CD4-positive, alpha-beta T cell (primary cell): ENCODE results near the gene CSF1R. TPM values are rescaled to one million over a fixed set of nuclear protein-coding genes. Genes with fewer than 3 reads are reported as not detected.

Experiments used
- ATAC-seq: fragments of 200-7000 bp; cut with Tn5 transposase; one replicate; pipeline ENCODE4 v1.10.0; 2022; ENCODE audit warnings: mild to moderate bottlenecking; ENCODE audit not compliant: poor library complexity
- CTCF ChIA-PET: fragments of 350-600 bp; sonication (Branson Sonifier 250); formaldehyde crosslinking; loops from one replicate; lab custom pipeline; 2021; ENCODE audit warnings: antibody characterized with exemption, inconsistent platforms; lab: Charles Lee
- POLR2A ChIA-PET: fragments of 350-600 bp; sonication (Branson Sonifier 250); formaldehyde crosslinking; loops from one replicate; lab custom pipeline; 2021; ENCODE audit warnings: antibody characterized with exemption, inconsistent platforms; lab: Charles Lee
- DNase-seq, 14 experiments: peaks; one replicate each; pipeline ENCODE4 v3.0.0-alpha.2; 2013 to 2020; ENCODE audit warnings: mixed read lengths in 2 of 14
- H3K27ac ChIP-seq, 2 donors: one replicate each; pipeline versions ENCODE4 v1.5.1 to v1.7.0; 2013; ENCODE audit warnings: low read length in 2 of 2, low read depth in 1 of 2, mild to moderate bottlenecking in 1 of 2
- H3K27me3 ChIP-seq, 2 experiments: 1 replicate in 1 of 2; 2 replicates in 1 of 2; pipeline versions ENCODE4 v1.6.1 to v1.7.0; 2013; ENCODE audit warnings: low read length in 2 of 2, control low read depth in 1 of 2, mild to moderate bottlenecking in 1 of 2, moderate library complexity in 1 of 2; ENCODE audit not compliant: insufficient read depth in 2 of 2, control insufficient read depth in 1 of 2
- H3K36me3 ChIP-seq: one replicate; pipeline ENCODE4 v1.6.1; 2013; ENCODE audit warnings: low read length, control low read depth; ENCODE audit not compliant: insufficient read depth
- H3K4me1 ChIP-seq: one replicate; pipeline ENCODE4 v1.6.1; 2013; ENCODE audit warnings: low read length, control low read depth; ENCODE audit not compliant: insufficient read depth
- H3K4me3 ChIP-seq: one replicate; pipeline ENCODE4 v1.5.1; 2013; ENCODE audit warnings: mild to moderate bottlenecking, low read length, moderate library complexity
- H3K9me3 ChIP-seq, 2 experiments: 1 replicate in 1 of 2; 2 replicates in 1 of 2; pipeline versions ENCODE4 v1.6.1 to v1.7.0; 2013; ENCODE audit warnings: low read length in 2 of 2, mild to moderate bottlenecking in 2 of 2, control low read depth in 1 of 2, moderate library complexity in 1 of 2; ENCODE audit not compliant: control insufficient read depth in 1 of 2, insufficient read depth in 1 of 2
- H3K27ac Mint-ChIP-seq: one replicate; pipeline ENCODE4 v1.8.0; 2020; ENCODE audit warnings: mixed read lengths
- H3K27me3 Mint-ChIP-seq: one replicate; pipeline ENCODE4 v1.8.0; 2021; ENCODE audit warnings: mixed read lengths
- H3K36me3 Mint-ChIP-seq: one replicate; pipeline ENCODE4 v1.8.0; 2021; ENCODE audit warnings: low read depth, mixed read lengths
- H3K4me1 Mint-ChIP-seq: one replicate; pipeline ENCODE4 v1.8.0; 2021; ENCODE audit warnings: low read depth, mixed read lengths
- H3K4me3 Mint-ChIP-seq: one replicate; pipeline ENCODE4 v1.8.0; 2020; ENCODE audit warnings: mild to moderate bottlenecking, mixed read lengths
- H3K9me3 Mint-ChIP-seq: one replicate; pipeline ENCODE4 v1.8.0; 2020; ENCODE audit warnings: mixed read lengths
- intact Hi-C, 2 experiments: fragments of 100-400 bp; cut with DNase I in 1 of 2; cut with micrococcal nuclease in 1 of 2; formaldehyde crosslinking; loops; one replicate each; pipeline versions ENCODE4 v1.15.1 to v1.9.0; 2023 to 2025; cut with DNase I, micrococcal nuclease
- total RNA-seq, 174 experiments: library from RNA in 2 of 174; stranded (reverse) in 2 of 174; gene quantifications; one replicate each; pipeline ENCODE4 v1.2.3 and lab custom pipeline; 2021 to 2026
- TF ChIP-seq, protein P1 (sequence below): fragments of 200-600 bp; IDR thresholded peaks from one replicate; pipeline ENCODE4 v1.8.0; 2022; ENCODE audit warnings: antibody characterized with exemption, mild to moderate bottlenecking

CSF1R gene
- total RNA-seq, 2 experiments from 2014 or later = 0.45 to 0.52 TPM

DNA sequence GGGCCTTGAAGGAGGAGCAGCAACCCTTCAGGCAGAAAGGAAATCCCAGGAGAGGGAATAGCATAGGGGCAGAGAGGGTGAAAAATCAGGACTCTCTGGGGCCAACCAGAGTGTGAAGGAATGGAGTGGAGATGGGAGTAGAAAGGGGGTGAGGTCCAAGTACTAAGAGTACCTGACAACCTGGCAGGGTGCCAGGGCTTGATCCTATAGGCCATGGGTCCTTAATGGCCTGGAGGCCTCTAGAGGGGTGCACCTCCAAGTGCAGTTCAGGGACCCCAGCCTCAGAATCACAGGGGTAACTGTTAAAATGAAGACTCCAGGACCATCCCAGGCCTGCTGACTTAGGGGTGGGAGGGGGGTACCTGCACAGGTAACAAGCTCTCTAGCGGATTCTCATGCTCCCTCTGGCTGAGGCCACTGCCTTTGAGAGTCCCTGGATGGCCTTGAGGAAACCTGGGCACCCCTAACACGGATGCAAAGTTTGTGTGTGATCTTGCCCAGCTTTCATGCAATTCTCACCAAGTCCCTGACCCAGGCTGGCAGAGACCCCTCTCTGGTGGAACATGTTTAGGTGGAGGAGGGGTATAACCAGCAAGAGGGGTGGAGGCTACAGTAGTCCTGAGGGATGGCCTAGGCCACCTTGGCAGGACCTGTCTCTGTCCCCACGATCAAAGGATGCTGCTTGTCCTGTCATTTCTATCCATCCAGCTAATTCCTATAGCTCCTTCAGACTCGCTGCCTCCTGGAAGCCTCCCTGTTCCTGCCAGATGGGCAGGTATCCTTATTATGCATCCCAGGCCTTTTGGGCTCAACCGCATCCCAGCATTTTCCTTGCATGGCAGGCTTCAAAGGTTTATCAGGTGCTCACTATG lies 17.6 kb upstream of the CSF1R start:
- Histone ChIP-seq H3K27me3 (no peaks in the 10 kb centered on the region), H3K4me1 (no peaks in the 10 kb centered on the region), H3K36me3 (no peaks in the 10 kb centered on the region), H3K4me3 (no peak overlapping the region), H3K9me3 (no peaks in the 10 kb centered on the region), H3K27ac (no peak overlapping the region)
- Mint-ChIP-seq H3K4me3 (no peak overlapping the region), H3K27me3 (no peaks in the 10 kb centered on the region), H3K4me1 (no peaks in the 10 kb centered on the region), H3K27ac (no peak overlapping the region), H3K36me3 (no peaks in the 10 kb centered on the region), H3K9me3 (no peaks in the 10 kb centered on the region)
- ATAC-seq (no peak), DNase-seq (no peak)
- TF ChIP-seq, protein P1, sequence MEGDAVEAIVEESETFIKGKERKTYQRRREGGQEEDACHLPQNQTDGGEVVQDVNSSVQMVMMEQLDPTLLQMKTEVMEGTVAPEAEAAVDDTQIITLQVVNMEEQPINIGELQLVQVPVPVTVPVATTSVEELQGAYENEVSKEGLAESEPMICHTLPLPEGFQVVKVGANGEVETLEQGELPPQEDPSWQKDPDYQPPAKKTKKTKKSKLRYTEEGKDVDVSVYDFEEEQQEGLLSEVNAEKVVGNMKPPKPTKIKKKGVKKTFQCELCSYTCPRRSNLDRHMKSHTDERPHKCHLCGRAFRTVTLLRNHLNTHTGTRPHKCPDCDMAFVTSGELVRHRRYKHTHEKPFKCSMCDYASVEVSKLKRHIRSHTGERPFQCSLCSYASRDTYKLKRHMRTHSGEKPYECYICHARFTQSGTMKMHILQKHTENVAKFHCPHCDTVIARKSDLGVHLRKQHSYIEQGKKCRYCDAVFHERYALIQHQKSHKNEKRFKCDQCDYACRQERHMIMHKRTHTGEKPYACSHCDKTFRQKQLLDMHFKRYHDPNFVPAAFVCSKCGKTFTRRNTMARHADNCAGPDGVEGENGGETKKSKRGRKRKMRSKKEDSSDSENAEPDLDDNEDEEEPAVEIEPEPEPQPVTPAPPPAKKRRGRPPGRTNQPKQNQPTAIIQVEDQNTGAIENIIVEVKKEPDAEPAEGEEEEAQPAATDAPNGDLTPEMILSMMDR = no peak
- ChIA-PET POLR2A (no interaction called here), CTCF (no interaction called here)
- intact Hi-C loops = no loop called here

DNA sequence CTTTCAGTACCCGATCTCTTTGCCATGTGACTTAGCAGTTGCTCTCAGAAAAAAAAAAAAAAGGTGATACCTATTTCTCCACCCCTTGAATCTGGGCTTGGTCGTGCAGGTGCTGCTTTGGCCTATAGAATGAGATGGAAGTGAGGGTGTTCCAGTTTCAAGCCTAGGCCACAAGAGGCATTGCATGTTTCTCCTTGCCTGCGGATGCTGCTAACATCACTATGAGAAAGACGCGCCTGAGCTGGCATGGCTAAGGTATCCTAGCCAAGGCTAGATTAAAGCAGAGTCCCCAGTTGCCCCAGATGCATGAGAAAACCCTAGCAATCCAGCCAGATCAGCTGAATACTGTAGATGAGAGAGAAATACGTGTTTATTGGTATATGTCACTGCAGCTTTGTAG lies 14.7 kb upstream of the CSF1R start:
- ATAC-seq = no peak
- Mint-ChIP-seq H3K4me3 (no peak overlapping the region), H3K4me1 (no peaks in the 10 kb centered on the region), H3K27me3 (no peaks in the 10 kb centered on the region), H3K36me3 (no peaks in the 10 kb centered on the region), H3K27ac (no peak overlapping the region), H3K9me3 (no peaks in the 10 kb centered on the region)
- ChIA-PET POLR2A (no interaction called here), CTCF (no interaction called here)
- no peak for DNase-seq
- TF ChIP-seq, protein P1 = no peak
- Histone ChIP-seq H3K9me3 (no peaks in the 10 kb centered on the region), H3K27me3 (no peaks in the 10 kb centered on the region), H3K4me1 (no peaks in the 10 kb centered on the region), H3K36me3 (no peaks in the 10 kb centered on the region), H3K27ac (no peak overlapping the region), H3K4me3 (no peak overlapping the region)
- intact Hi-C loops = no loop called here

DNA sequence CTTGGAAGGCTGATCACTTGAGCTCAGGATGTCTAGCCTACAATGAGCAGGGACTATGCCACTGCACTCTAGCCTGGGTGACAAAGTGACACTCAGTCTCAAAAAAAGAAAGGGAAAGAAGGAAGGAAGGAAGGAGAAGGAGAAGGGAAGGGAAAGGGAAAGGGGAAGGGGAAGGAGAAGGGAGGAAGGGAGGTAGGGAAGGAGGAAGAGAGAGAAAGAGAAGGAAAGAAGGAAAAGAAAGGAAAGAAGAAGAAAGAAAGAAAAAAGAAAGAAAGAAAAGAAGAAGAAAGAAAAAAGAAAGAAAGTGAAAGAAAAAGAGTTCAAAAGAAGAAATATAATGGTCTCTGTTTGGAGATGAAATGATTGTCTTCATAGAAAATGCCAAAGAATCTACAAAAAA lies 10.8 kb upstream of the CSF1R start:
- Mint-ChIP-seq H3K27me3 (peaks cover 16% of the 10 kb centered on the region), H3K4me1 (no peaks in the 10 kb centered on the region), H3K36me3 (no peaks in the 10 kb centered on the region), H3K4me3 (no peak overlapping the region), H3K9me3 (no peaks in the 10 kb centered on the region), H3K27ac (no peak overlapping the region)
- CTCF ChIA-PET = no interaction called here
- no peaks in the 10 kb centered on the region for H3K9me3 ChIP-seq
- H3K27ac ChIP-seq = no peak overlapping the region
- POLR2A ChIA-PET = no interaction called here
- no peaks in the 10 kb centered on the region for H3K36me3 ChIP-seq
- no peak overlapping the region for H3K4me3 ChIP-seq
- no peak for DNase-seq
- TF ChIP-seq, protein P1 = no peak
- intact Hi-C loops = no loop called here
- no peak for ATAC-seq
- no peaks in the 10 kb centered on the region for H3K27me3 ChIP-seq
- H3K4me1 ChIP-seq = no peaks in the 10 kb centered on the region
